GM19395 (cell line): ENCODE results near the gene LIN52.

ENCODE experiments used
- ATAC-seq: cut with Tn5 transposase; IDR thresholded peaks from one replicate; pipeline ENCODE4 v1.9.1; 2021; ENCODE audit warnings: mild to moderate bottlenecking, moderate library complexity; ENCODE audit not compliant: unreplicated experiment

Gene LIN52

DNA sequence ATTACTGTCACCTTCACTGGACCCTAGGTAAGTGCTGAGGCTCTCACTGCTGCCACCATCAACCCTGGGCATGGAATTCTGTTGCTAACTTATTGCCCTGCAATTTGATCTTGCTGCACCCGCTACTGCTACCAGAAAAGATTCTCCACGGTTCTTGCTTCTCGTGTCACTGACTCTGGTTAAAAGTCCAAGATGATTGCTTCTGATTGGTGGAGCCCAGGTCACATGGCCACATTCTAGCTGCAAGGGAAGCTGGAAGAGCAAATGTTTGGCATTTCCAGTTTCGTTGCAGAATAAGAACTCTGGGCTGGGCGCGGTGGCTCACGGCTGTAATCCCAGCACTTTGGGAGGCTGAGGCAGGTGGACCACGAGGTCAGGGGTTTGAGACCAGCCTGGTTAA is 147.0 kb downstream of the LIN52 start:
- ATAC-seq: no peak

GRCh38 chr14:74235017-74235416 is 150.3 kb downstream of the LIN52 start:
- no peak for ATAC-seq

GRCh38 chr14:74237441-74237840 is 152.7 kb downstream of the LIN52 start:
- no peak for ATAC-seq

- ATAC-seq: no peak
Observed at GRCh38 chr14:74238974-74239847, 154.5 kb downstream of the LIN52 start, which contains the start of gene VSX2. VSX2 (plus strand) TSS chr14:74239449; CDS start chr14:74239562, 113 bp downstream.

DNA sequence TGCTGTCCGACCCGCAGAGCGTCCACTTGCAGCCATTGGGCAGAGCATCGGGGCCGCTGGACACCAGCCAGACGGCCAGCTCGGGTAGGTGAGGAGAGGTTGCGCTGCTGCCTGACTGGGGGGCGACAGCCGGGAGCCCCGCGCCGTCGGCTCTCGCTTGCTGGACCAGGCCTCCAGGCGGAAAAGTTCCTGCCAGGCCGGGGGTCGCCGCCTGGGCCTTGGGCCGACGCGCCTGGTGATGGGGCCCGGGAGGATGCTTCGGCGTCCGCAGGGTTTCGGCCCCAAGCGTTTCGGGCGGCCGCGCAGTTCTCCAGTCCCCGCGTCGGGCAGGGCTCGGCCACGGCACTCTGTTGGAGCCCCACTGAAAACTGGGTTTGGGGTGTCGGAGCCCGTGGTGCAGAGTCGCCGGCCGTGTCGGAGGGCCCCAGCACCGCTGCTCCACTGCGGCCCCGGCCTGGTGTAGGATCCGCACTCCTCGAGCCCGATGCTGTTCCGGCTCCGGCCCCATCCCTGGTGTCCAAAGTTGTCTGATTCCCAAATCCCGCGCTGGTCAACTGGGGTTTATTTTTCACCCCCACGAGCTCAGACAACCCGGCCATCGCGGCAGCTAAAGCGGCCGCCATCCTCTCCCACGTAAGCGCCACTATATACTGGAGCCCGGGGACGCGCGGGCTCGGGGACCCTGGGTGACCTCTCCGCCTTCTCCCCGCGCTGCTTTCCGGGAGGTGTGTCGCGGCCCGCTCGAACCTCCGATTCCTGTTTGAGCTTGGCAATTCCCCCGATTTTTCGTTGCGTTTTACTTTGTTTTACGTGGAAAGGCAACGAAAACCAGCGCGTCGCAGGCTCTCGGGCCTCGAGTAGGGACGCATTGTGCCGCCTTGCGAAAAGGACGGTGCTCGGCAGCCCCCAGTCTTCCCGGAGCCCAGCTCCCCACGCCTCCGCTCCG is 155.4 kb downstream of the LIN52 start:
- ATAC-seq: no peak

DNA sequence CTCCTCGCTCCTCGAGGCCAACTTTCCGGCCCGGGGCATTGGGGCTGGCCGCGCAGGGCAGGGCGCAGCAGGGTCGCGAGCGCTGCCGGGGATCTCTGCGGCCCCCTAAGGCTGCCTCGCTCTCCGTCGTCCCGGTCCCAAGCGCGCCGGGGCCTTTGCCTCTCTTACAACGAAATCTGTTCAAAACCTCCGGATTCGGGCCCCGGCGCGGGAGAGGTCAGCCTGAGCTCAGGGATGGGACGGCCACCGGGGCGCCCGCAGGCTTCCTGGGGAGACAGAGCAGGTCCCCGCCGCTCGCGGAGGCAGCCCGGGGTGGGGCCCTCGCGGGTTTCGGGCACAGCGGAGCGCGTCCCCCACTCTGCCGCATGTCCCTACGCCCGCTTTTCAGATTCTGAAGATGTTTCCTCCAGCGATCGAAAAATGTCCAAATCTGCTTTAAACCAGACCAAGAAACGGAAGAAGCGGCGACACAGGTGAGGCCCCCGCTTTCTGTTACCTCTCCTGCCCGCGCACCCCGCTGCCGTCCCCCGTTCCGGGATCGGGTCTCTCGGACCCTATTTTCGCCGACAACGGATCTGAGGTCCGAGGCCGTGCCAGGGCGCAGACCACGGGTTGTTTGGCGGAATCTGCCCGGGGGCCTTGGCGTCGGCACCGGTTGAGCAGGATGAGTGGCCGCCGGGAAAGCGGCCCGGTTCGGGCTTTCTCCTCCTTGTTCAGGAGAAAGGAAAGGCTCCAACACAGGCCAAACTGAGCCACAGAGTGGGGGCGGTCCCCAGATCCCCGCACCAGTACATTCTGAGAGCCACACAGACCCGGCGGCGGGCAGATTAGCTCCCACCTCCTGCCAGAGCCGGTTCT is 156.3 kb downstream of the LIN52 start:
- no peak for ATAC-seq

- ATAC-seq: no peak
Observed at GRCh38 chr14:74241652-74242017, 156.9 kb downstream of the LIN52 start.

DNA sequence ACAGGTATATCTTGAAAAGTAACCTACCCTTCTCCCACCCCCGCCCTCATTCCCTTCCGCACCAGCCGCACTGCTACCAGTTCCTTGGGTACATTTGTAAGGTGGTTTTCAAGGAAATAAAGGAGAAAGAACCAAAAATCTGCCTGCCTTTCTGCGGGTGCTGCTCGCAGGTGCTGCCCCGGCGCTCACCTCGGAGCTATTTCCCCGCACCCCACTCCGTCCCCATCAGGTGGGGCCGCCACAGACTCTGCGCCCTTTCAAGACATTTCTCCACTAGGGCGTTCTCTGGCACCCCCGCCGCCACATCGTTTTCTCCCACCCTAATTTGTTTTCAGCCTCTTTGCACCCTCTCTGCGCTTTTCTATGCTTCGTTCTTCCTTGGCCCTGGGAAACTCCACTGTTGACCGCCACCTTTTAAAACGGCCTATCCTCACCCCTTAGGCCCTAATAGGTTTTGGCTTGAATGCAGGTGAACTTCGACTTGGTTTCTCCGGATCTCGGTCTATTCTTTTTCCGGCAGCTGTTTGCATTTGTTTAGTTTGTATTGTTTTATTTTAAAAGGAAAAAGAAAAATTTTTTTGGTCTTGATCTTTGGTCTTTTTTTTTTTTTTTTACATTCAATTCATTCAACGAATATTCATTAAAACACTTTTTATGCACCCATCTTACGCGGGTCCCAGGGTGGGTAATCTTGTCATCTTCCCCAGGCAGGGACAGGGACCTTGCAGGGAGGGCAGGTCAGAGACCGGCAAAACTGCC is 157.4 kb downstream of the LIN52 start:
- no peak for ATAC-seq

DNA sequence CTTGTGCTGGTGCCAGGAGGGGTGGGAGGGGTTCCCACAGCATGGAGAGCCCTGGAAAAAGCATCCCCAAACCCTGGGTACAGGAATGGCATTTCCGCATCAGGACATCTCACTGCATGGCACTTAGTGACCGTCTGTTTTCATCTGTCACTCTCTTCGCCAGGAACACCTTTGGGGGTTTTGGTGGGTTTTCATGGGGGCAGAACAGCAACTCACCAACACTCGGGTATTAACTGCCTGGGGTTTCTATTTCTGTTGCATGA is 158.0 kb downstream of the LIN52 start:
- no peak for ATAC-seq

GRCh38 chr14:74243051-74243450 is 158.3 kb downstream of the LIN52 start:
- no peak for ATAC-seq

- ATAC-seq: no peak
Observed at GRCh38 chr14:74244115-74244514, 159.4 kb downstream of the LIN52 start.

DNA sequence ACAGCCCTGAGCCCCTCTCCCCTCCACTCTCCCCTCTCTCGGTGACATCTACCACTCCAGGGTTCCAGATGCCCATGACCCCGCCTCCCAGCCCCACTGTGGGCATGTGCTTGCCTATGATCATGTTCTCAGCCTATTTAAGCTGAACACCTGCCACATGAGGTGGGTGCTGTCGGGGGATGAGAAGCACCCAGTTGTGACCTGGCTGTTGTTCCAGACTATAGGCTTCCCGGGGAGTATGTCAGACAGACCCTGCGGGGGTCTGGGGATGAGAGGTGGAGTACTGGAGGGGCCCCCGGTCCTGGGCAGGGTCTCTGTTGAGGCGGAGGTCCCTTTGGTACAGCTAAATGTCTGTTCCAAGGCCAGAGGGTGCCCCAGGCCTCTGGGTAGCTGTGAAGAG is 160.5 kb downstream of the LIN52 start:
- ATAC-seq: no peak

DNA sequence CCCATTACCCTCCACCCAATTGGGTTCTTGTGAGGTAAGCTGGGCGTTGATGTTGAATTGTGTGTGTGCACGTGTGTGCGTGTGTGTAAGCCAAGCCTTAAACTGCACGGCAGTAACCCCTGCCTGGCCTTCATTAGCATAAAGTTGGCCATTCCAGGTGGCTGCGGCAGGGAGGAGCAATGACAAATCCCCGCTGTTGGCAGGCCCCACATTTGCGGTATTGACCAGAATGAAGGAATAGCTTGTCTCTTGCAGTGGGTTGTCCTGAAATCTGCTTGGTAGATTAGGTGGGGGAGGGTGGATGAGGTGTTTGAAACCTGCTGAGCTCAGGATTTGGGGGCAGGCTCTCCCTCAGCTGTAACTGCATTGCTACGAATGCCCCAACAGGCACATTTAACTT is 161.8 kb downstream of the LIN52 start:
- no peak for ATAC-seq

GRCh38 chr14:74248017-74248416 is 163.3 kb downstream of the LIN52 start:
- no peak for ATAC-seq

DNA sequence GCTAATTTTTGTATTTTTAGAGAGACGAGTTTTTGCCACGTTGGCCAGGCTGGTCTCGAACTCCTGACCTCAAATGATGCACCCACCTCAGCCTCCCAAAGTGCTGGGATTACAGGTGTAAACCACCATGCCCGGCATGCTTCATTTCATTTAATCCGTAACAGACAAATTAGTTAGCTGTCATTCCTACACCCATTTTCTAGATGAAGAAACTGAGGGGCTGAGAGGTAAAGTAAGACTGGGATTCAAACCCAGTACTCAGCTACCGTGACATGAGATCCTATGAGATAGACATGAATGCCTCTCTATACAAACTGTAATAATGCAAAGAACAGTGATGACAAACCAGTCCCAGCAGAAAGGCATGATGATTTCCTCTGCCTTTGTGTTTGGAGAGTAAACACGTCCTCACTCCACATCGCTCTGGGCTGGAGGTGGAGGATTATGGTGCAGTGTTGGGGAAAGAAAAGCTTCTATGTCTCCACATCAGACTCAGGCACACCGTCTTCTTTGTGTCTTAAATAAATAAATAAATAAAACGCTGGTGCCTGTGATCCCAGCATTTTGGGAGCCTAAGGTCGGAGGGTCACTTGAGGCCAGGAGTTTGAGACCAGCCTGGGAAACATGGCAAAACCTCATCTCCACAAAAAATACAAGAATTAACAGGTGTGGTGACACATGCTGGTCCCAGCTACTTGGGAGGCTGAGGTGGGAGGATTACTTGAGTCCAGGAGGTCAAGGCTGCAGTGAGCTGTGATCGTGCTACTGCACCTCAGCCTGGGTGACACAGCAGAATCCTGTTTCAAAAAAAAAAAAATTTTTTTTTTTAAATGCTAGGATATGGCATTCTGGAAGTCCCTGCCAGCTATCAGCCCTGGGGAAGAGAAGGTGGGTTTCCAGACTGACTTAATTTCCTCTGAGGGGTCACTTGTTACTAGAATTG is 164.9 kb downstream of the LIN52 start:
- no peak for ATAC-seq
